ENCODE results near the gene KLF1.

KLF1 gene

GRCh38 chr19:12935071-12935470 lies 48.1 kb upstream of the KLF1 start:
- TF ChIP-seq ZNF8 (CRISPR knock-in tag; IDR thresholded peaks at IDR 0.05) (no peak), CSDC2 (CRISPR knock-in tag; IDR thresholded peaks at IDR 0.05) (no peak), PPARA (CRISPR knock-in tag; IDR thresholded peaks at IDR 0.05; ENCODE audit: borderline replicate concordance) (no peak), PATZ1 (CRISPR knock-in tag; IDR thresholded peaks at IDR 0.05; ENCODE audit: borderline replicate concordance) (no peak), CSRNP3 (CRISPR knock-in tag; IDR thresholded peaks at IDR 0.05) (no peak)

GRCh38 chr19:12933287-12934072 lies 46.5 kb upstream of the KLF1 start, which contains the start of gene FARSA:
FARSA (minus strand) TSS chr19:12933711; CDS start chr19:12933696, 15 bp downstream.
- peak; percentile 85 for ATAC-seq
- TF ChIP-seq BACH2 (CRISPR knock-in tag; IDR thresholded peaks at IDR 0.05; ENCODE audit: borderline replicate concordance) (no peak), GLIS3 (CRISPR knock-in tag; IDR thresholded peaks at IDR 0.05) (no peak), ZNF8 (CRISPR knock-in tag; IDR thresholded peaks at IDR 0.05) (no peak), TCF4 (CRISPR knock-in tag; IDR thresholded peaks at IDR 0.05; ENCODE audit: borderline replicate concordance) (no peak), TSHZ2 (CRISPR knock-in tag; IDR thresholded peaks at IDR 0.05) (peak; percentile 74; the same call in 1 of the 2 replicates), CREB5 (CRISPR knock-in tag; IDR thresholded peaks at IDR 0.05; ENCODE audit: low read depth) (no peak), ZNF565 (CRISPR knock-in tag; conservative IDR thresholded peaks at IDR 0.05; ENCODE audit: low read depth) (no peak), TOX (CRISPR knock-in tag; IDR thresholded peaks at IDR 0.05; ENCODE audit: borderline replicate concordance) (no peak), CSDC2 (CRISPR knock-in tag; IDR thresholded peaks at IDR 0.05) (no peak), PPARA (CRISPR knock-in tag; IDR thresholded peaks at IDR 0.05; ENCODE audit: borderline replicate concordance) (no peak), ZFP3 (CRISPR knock-in tag; IDR thresholded peaks at IDR 0.05) (no peak), SNAI2 (CRISPR knock-in tag; IDR thresholded peaks at IDR 0.05) (0 out of 2 replicates have a peak, but pooled peaks have one; percentile 60), OSR1 (CRISPR knock-in tag; IDR thresholded peaks at IDR 0.05) (no peak), POU6F1 (CRISPR knock-in tag; IDR thresholded peaks at IDR 0.05; ENCODE audit: borderline replicate concordance, low read depth) (no peak), ARNTL (CRISPR knock-in tag; IDR thresholded peaks at IDR 0.05; ENCODE audit: borderline replicate concordance, low read depth) (no peak)

More at GRCh38 chr19:12935071-12935470, 48.1 kb upstream of the KLF1 start:
- ATAC-seq = no peak

- peak; percentile 17 for ATAC-seq
- TF ChIP-seq TSHZ2 (CRISPR knock-in tag; IDR thresholded peaks at IDR 0.05) (no peak), CREB5 (CRISPR knock-in tag; IDR thresholded peaks at IDR 0.05; ENCODE audit: low read depth) (no peak), CSRNP3 (CRISPR knock-in tag; IDR thresholded peaks at IDR 0.05) (no peak), ZFP30 (CRISPR knock-in tag; IDR thresholded peaks at IDR 0.05) (no peak), BACH2 (CRISPR knock-in tag; IDR thresholded peaks at IDR 0.05; ENCODE audit: borderline replicate concordance) (no peak), ZNF8 (CRISPR knock-in tag; IDR thresholded peaks at IDR 0.05) (no peak)
These were observed 45.6 kb upstream of the KLF1 start for GRCh38 chr19:12932392-12933286.
